BLaER1 treated with 17β-estradiol and CSF1 and Interleukin-3, amounts not matched to agents 10 nM and 100 nM (cell line): ENCODE measurements around the gene PLK3.

ENCODE experiments used
- H3K27ac ChIP-seq, 11 experiments: shearing (Covaris generic); formaldehyde crosslinking; 2 replicates each; pipeline ENCODE4 v1.8.1; 2022
- H3K27me3 ChIP-seq, 11 experiments: shearing (Covaris generic); formaldehyde crosslinking; 2 replicates each; pipeline ENCODE4 v1.8.1; 2022
- H3K36me3 ChIP-seq, 11 experiments: shearing (Covaris generic); formaldehyde crosslinking; 2 replicates each; pipeline ENCODE4 v1.8.1; 2022
- H3K4me1 ChIP-seq, 10 experiments: shearing (Covaris generic); formaldehyde crosslinking; 2 replicates each; pipeline ENCODE4 v1.8.1; 2022
- H3K4me2 ChIP-seq, 11 experiments: shearing (Covaris generic); formaldehyde crosslinking; 2 replicates each; pipeline ENCODE4 v1.8.1; 2022
- H3K4me3 ChIP-seq, 10 experiments: shearing (Covaris generic); formaldehyde crosslinking; 2 replicates each; pipeline ENCODE4 v1.8.1; 2022
- H3K9ac ChIP-seq, 11 experiments: shearing (Covaris generic); formaldehyde crosslinking; 2 replicates each; pipeline ENCODE4 v1.8.1; 2022
- H3K9me3 ChIP-seq, 11 experiments: shearing (Covaris generic); formaldehyde crosslinking; replicated peaks in 1 of 11; 2 replicates each; pipeline ENCODE4 v1.8.1; 2022
- H4K20me1 ChIP-seq, 11 experiments: shearing (Covaris generic); formaldehyde crosslinking; 2 replicates each; pipeline ENCODE4 v1.8.1; 2022
- Cebpa-rat ChIP-seq, 11 experiments: shearing (Covaris generic); IDR thresholded peaks; 2 replicates each; pipeline ENCODE4 v1.8.1; 2022

PLK3 gene

DNA sequence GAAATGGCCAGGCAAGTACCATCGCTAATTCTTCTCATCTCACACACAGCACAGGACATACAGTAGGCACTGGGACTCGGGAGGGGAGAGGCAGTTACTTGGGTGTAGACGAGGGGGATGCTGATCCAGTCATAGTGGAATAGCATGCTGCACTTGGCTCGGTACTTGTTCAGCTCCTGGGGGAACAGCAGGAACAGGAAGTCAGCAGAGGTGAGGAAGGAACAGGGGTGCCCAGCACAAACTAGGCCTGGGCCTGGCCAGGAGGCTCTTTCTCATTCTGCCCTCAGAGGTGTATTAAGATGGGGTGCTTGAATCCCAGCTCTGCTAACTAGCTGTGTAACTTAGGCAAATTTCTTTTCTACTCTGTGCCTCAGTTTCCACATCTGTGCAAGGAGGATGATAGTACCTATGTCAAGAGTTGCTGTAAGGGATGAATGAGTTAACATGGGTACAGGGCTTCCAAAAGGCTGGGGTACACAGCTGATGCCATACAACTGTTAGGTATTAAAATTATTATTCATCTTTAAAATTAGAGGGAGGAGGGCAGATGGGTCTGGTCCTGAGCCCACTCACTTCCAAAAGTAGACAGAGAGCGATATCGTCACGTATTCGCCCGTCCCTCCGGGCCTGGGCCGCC, 14.6 kb upstream of the PLK3 start:
- H3K9me3 ChIP-seq, result no peaks in the 10 kb centered on the region

DNA sequence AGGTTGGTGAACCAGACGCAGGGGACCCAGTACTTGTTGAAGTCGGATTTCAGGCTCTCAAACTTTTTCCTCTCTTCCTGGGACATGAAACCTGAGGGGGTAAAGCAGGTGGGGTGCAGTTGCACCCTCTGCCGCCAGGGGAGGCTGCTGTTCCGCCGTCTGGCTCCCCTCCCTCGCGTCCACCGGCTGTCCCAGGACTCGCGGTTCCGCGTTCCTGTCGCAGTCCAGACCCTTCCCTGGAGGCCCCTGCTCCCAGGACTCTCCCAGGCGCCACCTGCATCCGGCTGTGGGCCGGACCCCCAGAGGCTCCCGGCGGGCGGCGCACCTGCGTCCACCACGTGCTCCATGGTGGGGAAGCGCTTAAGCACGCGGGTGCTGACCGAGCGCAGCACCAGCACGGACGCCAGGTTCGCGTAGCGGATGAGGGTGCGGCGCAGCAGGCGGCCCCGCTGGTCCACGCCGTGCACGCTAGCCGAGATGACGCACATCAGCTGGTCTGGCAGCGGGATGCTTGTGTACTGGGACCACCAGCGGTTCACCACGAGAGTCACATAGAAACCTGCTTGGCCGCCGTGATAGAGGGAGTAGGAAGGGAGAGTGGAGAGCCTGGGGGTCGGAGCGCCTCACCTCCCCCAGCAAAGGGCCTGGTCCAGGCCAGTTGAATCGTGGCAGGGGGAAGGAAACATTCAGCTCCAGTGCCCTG, 13.9 kb upstream of the PLK3 start:
- TF ChIP-seq Cebpa-rat (IDR thresholded peaks at IDR 0.05), result no peak
- H3K9ac ChIP-seq, result peak overlapping the region; percentile 51 to 79 (median 66); a peak in 21 of 22 replicates
- H3K4me3 ChIP-seq, result peak overlapping the region; percentile 36 to 59 (median 48); a peak in 19 of 20 replicates
- H3K27ac ChIP-seq, result peak overlapping the region in 9 of 11 experiments; percentile 38 to 72 (median 62); a peak in 16 of 22 replicates
- H3K36me3 ChIP-seq, result peaks cover 7 to 14% (median 11%) of the 10 kb centered on the region in 11 experiments; a peak in 21 of 22 replicates
- peaks cover 31 to 57% (median 50%) of the 10 kb centered on the region in 10 experiments for H3K4me1 ChIP-seq
- peak overlapping the region; percentile 76 to 99 (median 92) for H3K4me2 ChIP-seq
- peaks cover 0 to 19% (median 7%) of the 10 kb centered on the region in 11 experiments; a peak in 14 of 22 replicates for H4K20me1 ChIP-seq
- no peaks in the 10 kb centered on the region; a peak in 2 of 22 replicates for H3K27me3 ChIP-seq
- no peaks in the 10 kb centered on the region for H3K9me3 ChIP-seq

More for the DNA sequence above, 14.6 kb upstream of the PLK3 start:
- peaks cover 33 to 60% (median 54%) of the 10 kb centered on the region in 10 experiments for H3K4me1 ChIP-seq
- H3K9ac ChIP-seq, result peak overlapping the region; percentile 51 to 79 (median 66); a peak in 19 of 22 replicates
- H3K36me3 ChIP-seq, result peaks cover 13 to 21% (median 18%) of the 10 kb centered on the region in 11 experiments
- H3K4me2 ChIP-seq, result peak overlapping the region; percentile 76 to 99 (median 92)
- peak overlapping the region; percentile 36 to 59 (median 48); a peak in 19 of 20 replicates for H3K4me3 ChIP-seq
- no peaks in the 10 kb centered on the region; a peak in 2 of 22 replicates for H3K27me3 ChIP-seq
- peak overlapping the region in 7 of 11 experiments; percentile 49 to 72 (median 64); a peak in 11 of 22 replicates for H3K27ac ChIP-seq
- peaks cover 2 to 26% (median 14%) of the 10 kb centered on the region in 11 experiments; a peak in 19 of 22 replicates for H4K20me1 ChIP-seq
- no peak for TF ChIP-seq Cebpa-rat (IDR thresholded peaks at IDR 0.05)

GRCh38 chr1:44786841-44787426, 13.2 kb upstream of the PLK3 start:
- peak overlapping the region; percentile 76 to 99 (median 92); a peak in 19 of 22 replicates for H3K4me2 ChIP-seq
- H4K20me1 ChIP-seq, result peaks cover 0 to 12% (median 4%) of the 10 kb centered on the region in 11 experiments; a peak in 7 of 22 replicates
- H3K27ac ChIP-seq, result peak overlapping the region in 6 of 11 experiments; percentile 49 to 72 (median 63); a peak in 11 of 22 replicates
- H3K27me3 ChIP-seq, result no peaks in the 10 kb centered on the region; a peak in 2 of 22 replicates
- H3K4me3 ChIP-seq, result peak overlapping the region in 1 of 10 experiments; percentile 52; a peak in 2 of 20 replicates
- peak overlapping the region in 8 of 11 experiments; percentile 51 to 79 (median 68); a peak in 12 of 22 replicates for H3K9ac ChIP-seq
- H3K4me1 ChIP-seq, result peaks cover 31 to 51% (median 46%) of the 10 kb centered on the region in 10 experiments
- no peak for TF ChIP-seq Cebpa-rat (IDR thresholded peaks at IDR 0.05)
- H3K9me3 ChIP-seq, result no peaks in the 10 kb centered on the region
- peaks cover under 1 to 7% (median 5%) of the 10 kb centered on the region in 11 experiments; a peak in 17 of 22 replicates for H3K36me3 ChIP-seq

- H3K36me3 ChIP-seq, result peaks cover 0 to 2% (median 0%) of the 10 kb centered on the region in 11 experiments; a peak in 3 of 22 replicates
- no peaks in the 10 kb centered on the region for H3K9me3 ChIP-seq
- peaks cover 31 to 45% (median 41%) of the 10 kb centered on the region in 10 experiments for H3K4me1 ChIP-seq
- H3K4me3 ChIP-seq, result no peak overlapping the region
- no peak for TF ChIP-seq Cebpa-rat (IDR thresholded peaks at IDR 0.05)
- H3K27ac ChIP-seq, result peak overlapping the region in 1 of 11 experiments; percentile 66; a peak in 2 of 22 replicates
- H4K20me1 ChIP-seq, result peaks cover 0 to 7% (median 0%) of the 10 kb centered on the region in 11 experiments; a peak in 5 of 22 replicates
- H3K27me3 ChIP-seq, result no peaks in the 10 kb centered on the region; a peak in 2 of 22 replicates
- H3K9ac ChIP-seq, result no peak overlapping the region
- no peak overlapping the region for H3K4me2 ChIP-seq
Measured at GRCh38 chr1:44787506-44787905, 12.7 kb upstream of the PLK3 start.

DNA sequence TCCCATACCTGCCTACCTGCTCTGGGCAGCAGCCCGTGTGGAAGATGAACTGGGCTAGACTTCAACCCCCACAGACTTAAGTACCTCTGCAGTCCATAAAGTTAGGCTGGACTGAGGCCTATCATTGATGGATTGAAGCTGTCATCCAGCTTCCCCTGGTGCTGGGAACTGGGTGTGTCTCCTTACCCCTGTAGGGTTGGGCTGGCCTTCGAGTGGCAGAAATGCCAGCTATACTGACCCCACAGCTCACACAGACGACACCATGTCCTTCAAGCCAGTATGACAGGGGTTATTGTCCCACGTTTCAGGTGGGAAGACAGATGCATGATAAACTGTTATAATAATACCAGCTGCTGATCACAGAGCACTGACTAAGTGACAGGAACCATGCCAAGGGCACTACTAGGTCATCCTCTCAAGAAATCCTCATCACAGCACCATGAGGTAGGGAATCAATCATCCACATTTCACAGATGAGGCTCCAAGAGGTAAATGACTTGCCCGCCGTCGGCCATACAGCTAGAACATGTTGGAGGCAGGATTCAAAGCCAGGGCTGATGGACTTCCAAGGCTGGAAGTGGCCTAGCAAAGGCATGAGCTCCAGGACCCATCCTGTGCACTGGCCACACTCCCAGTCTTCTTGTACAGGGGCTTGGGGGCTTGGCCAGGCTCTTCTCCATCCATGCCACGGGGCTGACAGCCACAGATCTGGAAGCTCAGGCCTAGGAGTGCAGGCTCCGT, 11.9 kb upstream of the PLK3 start, which contains the start of gene BEST4:
Gene BEST4, minus strand, starts transcription at position 51 of the 741 bp plus-strand sequence. CDS start 465 bp downstream, outside the sequence.
- Histone ChIP-seq H3K4me1 (peaks cover 25 to 41% (median 36%) of the 10 kb centered on the region in 10 experiments), H3K36me3 (no peaks in the 10 kb centered on the region), H4K20me1 (no peaks in the 10 kb centered on the region; a peak in 1 of 22 replicates), H3K27me3 (no peaks in the 10 kb centered on the region; a peak in 2 of 22 replicates), H3K9me3 (no peaks in the 10 kb centered on the region), H3K27ac (peak within 1 kb of the TSS in 1 of 11 experiments; percentile 66; a peak in 2 of 22 replicates), H3K4me2 (peak within 1 kb of the TSS in 2 of 11 experiments; percentile 76 to 97; a peak in 1 of 22 replicates), H3K9ac (0 out of 22 replicates have a peak within 1 kb of the TSS, but pooled peaks of 1 of the 11 experiments have one; percentile 76), H3K4me3 (no peak within 1 kb of the TSS)
- TF ChIP-seq Cebpa-rat (IDR thresholded peaks at IDR 0.05), result no peak

GRCh38 chr1:44790968-44791801, 9.0 kb upstream of the PLK3 start:
- H3K4me3 ChIP-seq, result no peak overlapping the region
- TF ChIP-seq Cebpa-rat (IDR thresholded peaks at IDR 0.05), result no peak
- no peaks in the 10 kb centered on the region for H4K20me1 ChIP-seq
- no peaks in the 10 kb centered on the region for H3K36me3 ChIP-seq
- no peak overlapping the region for H3K4me2 ChIP-seq
- no peak overlapping the region for H3K27ac ChIP-seq
- H3K27me3 ChIP-seq, result no peaks in the 10 kb centered on the region; a peak in 1 of 22 replicates
- 0 out of 22 replicates have a peak overlapping the region, but pooled peaks of 1 of the 11 experiments have one; percentile 2 for H3K9ac ChIP-seq
- H3K9me3 ChIP-seq, result no peaks in the 10 kb centered on the region
- H3K4me1 ChIP-seq, result peaks cover 0 to 16% (median 9%) of the 10 kb centered on the region in 10 experiments; a peak in 16 of 20 replicates
